Endodermal cell (in vitro differentiated cells): ENCODE measurements around the gene ARPC1B. TPM values are rescaled to one million over a fixed set of nuclear protein-coding genes. Genes with fewer than 3 reads are reported as not detected.

Experiments
- DNase-seq: peaks from one replicate; pipeline ENCODE4 v3.0.0-alpha.2; 2017
- H3K27ac ChIP-seq: 2 replicates; pipeline ENCODE4 v1.5.1; 2013; ENCODE audit warnings: mild to moderate bottlenecking, low read depth, low read length, moderate library complexity
- H3K27me3 ChIP-seq: 2 replicates; pipeline ENCODE4 v1.6.1; 2013; ENCODE audit warnings: mild to moderate bottlenecking, low read length, moderate library complexity; ENCODE audit not compliant: insufficient read depth, control insufficient read depth, poor library complexity, severe bottlenecking
- H3K36me3 ChIP-seq: 2 replicates; pipeline ENCODE4 v1.7.0; 2013; ENCODE audit warnings: mild to moderate bottlenecking, low read length, moderate library complexity; ENCODE audit not compliant: control insufficient read depth, insufficient read depth
- H3K4me1 ChIP-seq: one replicate; pipeline ENCODE4 v1.7.0; 2013; ENCODE audit warnings: low read length; ENCODE audit not compliant: control insufficient read depth, insufficient read depth
- H3K4me3 ChIP-seq: 2 replicates; pipeline ENCODE4 v1.5.1; 2013; ENCODE audit warnings: mild to moderate bottlenecking, low read length, moderate library complexity
- H3K9ac ChIP-seq: 2 replicates; pipeline ENCODE4 v1.6.1; 2013; ENCODE audit warnings: mild to moderate bottlenecking, low read length, moderate library complexity; ENCODE audit not compliant: poor library complexity, severe bottlenecking; ENCODE audit errors: extremely low read depth
- H3K9me3 ChIP-seq: 2 replicates; pipeline ENCODE4 v1.6.1; 2013; ENCODE audit warnings: mild to moderate bottlenecking, low read length, moderate library complexity; ENCODE audit not compliant: control insufficient read depth
- H3K27ac Mint-ChIP-seq: 2 replicates; pipeline ENCODE4 v1.8.0; 2020; ENCODE audit warnings: mixed read lengths
- H3K27me3 Mint-ChIP-seq: 2 replicates; pipeline ENCODE4 v1.8.0; 2021; ENCODE audit warnings: mild to moderate bottlenecking, mixed read lengths; ENCODE audit not compliant: insufficient read depth
- H3K36me3 Mint-ChIP-seq: 2 replicates; pipeline ENCODE4 v1.8.0; 2020; ENCODE audit warnings: low read depth, mixed read lengths
- H3K4me1 Mint-ChIP-seq: 2 replicates; pipeline ENCODE4 v1.8.0; 2020; ENCODE audit warnings: mixed read lengths
- H3K4me3 Mint-ChIP-seq: 2 replicates; pipeline ENCODE4 v1.8.0; 2020; ENCODE audit warnings: mild to moderate bottlenecking, moderate library complexity, mixed read lengths
- H3K9me3 Mint-ChIP-seq: 2 replicates; pipeline ENCODE4 v1.8.0; 2020; ENCODE audit warnings: mild to moderate bottlenecking, mixed read lengths
- CTCF ChIP-seq: fragments of 200-600 bp; sonication (generic); conservative IDR thresholded peaks from 2 replicates; pipeline ENCODE4 v1.5.0; 2021; ENCODE audit warnings: antibody characterized with exemption, mild to moderate bottlenecking
- WGBS, 2 experiments: methylation state at CpG; one replicate each; pipeline versions ENCODE4 v1.1.5 to v1.1.7; 2013; ENCODE audit warnings: missing lambda C conversion rate in 2 of 2, mixed read lengths in 1 of 2; ENCODE audit not compliant: insufficient coverage in 1 of 2, insufficient read length in 1 of 2; 5-methylcytosine and 5-hydroxymethylcytosine counted together
- total RNA-seq, 2 donors: library from RNA; stranded (reverse); fragmentation: NEBNext Ultra II Directional in 1 of 2; extraction: Animal tissue kit (Norgen Biotek cat#: 25700) in 1 of 2; gene quantifications; 2 replicates in 1 of 2; 3 replicates in 1 of 2; pipeline ENCODE4 v1.2.1, GENCODE V29; 2021

ARPC1B gene
- total RNA-seq, 2 donors from 2014 or later: 53.3 to 73.9 TPM

- no peak overlapping the region for H3K9ac ChIP-seq
- peaks cover 8% of the 10 kb centered on the region for H3K4me1 ChIP-seq
- 94 to 100% methylated on average over 1 of the region's 1 CpG for WGBS, 2 experiments
- no peak for TF ChIP-seq CTCF
- Mint-ChIP-seq H3K9me3 (no peaks in the 10 kb centered on the region), H3K4me1 (peaks cover 21% of the 10 kb centered on the region), H3K27me3 (no peaks in the 10 kb centered on the region), H3K4me3 (peak overlapping the region; percentile 97), H3K36me3 (peaks cover 38% of the 10 kb centered on the region), H3K27ac (no peak overlapping the region)
- H3K4me3 ChIP-seq: peak overlapping the region; percentile 96
- no peak for DNase-seq
- no peaks in the 10 kb centered on the region for H3K27me3 ChIP-seq
- no peak overlapping the region for H3K27ac ChIP-seq
- peaks cover 43% of the 10 kb centered on the region for H3K36me3 ChIP-seq
- H3K9me3 ChIP-seq: no peaks in the 10 kb centered on the region
These were observed 32.0 kb downstream of the ARPC1B start for GRCh38 chr7:99406557-99406956.

GRCh38 chr7:99407872-99408378 lies 33.4 kb downstream of the ARPC1B start:
- no peaks in the 10 kb centered on the region for H3K27me3 Mint-ChIP-seq
- H3K27ac Mint-ChIP-seq: peak overlapping the region; percentile 98
- H3K27ac ChIP-seq: peak overlapping the region; percentile 99
- peaks cover 21% of the 10 kb centered on the region for H3K4me1 Mint-ChIP-seq
- peaks cover 8% of the 10 kb centered on the region for H3K4me1 ChIP-seq
- H3K9me3 ChIP-seq: no peaks in the 10 kb centered on the region
- H3K4me3 Mint-ChIP-seq: peak overlapping the region; percentile 97
- H3K36me3 ChIP-seq: peaks cover 43% of the 10 kb centered on the region
- no peaks in the 10 kb centered on the region for H3K27me3 ChIP-seq
- peak overlapping the region; percentile 90 for H3K9ac ChIP-seq
- H3K36me3 Mint-ChIP-seq: peaks cover 41% of the 10 kb centered on the region
- WGBS, 2 experiments: 0% methylated on average over 15 to 28 of the region's 28 CpGs
- peak overlapping the region; percentile 96 for H3K4me3 ChIP-seq
- TF ChIP-seq CTCF: no peak
- H3K9me3 Mint-ChIP-seq: no peaks in the 10 kb centered on the region
- DNase-seq: peak; percentile 64

- H3K4me3 ChIP-seq: peak within 1 kb of the TSS; percentile 96
These were observed 34.1 kb downstream of the ARPC1B start, which contains the start of the genes BUD31 and PDAP1 for GRCh38 chr7:99408379-99409191. TSS of gene BUD31 (plus strand) at chr7:99408969. CDS start at chr7:99411093, 2,124 bp downstream. TSS of gene PDAP1 (minus strand) at chr7:99408597. CDS start at chr7:99408548, 49 bp downstream.

More at GRCh38 chr7:99408379-99409191, 34.1 kb downstream of the ARPC1B start, which contains the start of the genes BUD31 and PDAP1:
- DNase-seq: peak; percentile 97
- peaks cover 8% of the 10 kb centered on the region for H3K4me1 ChIP-seq
- no peaks in the 10 kb centered on the region for H3K27me3 ChIP-seq
- Mint-ChIP-seq H3K4me1 (peaks cover 21% of the 10 kb centered on the region), H3K27me3 (no peaks in the 10 kb centered on the region), H3K4me3 (peak within 1 kb of the TSS; percentile 97), H3K36me3 (peaks cover 42% of the 10 kb centered on the region), H3K9me3 (no peaks in the 10 kb centered on the region), H3K27ac (peak within 1 kb of the TSS; percentile 98)
- WGBS, 2 experiments: 0% methylated on average over 30 to 72 of the region's 72 CpGs
- H3K9me3 ChIP-seq: no peaks in the 10 kb centered on the region
- peak within 1 kb of the TSS; percentile 99 for H3K27ac ChIP-seq
- peak within 1 kb of the TSS; percentile 90 for H3K9ac ChIP-seq
- H3K36me3 ChIP-seq: peaks cover 43% of the 10 kb centered on the region
- no peak for TF ChIP-seq CTCF
